Spinal cord (tissue), 10 donors: ENCODE results near the gene FAM227B. TPM values are rescaled to one million over a fixed set of nuclear protein-coding genes. Genes with fewer than 3 reads are reported as not detected.
"Not testable (repeated sequence)": the region's sequence is repeated elsewhere in the genome, so short reads cannot be mapped to it uniquely, and the experiment has no call there.

Experiments
- DNase-seq, 6 donors: peaks; one replicate each; pipeline versions ENCODE4 v3.0.0 to v3.0.0-alpha.2; 2013 to 2015; ENCODE audit warnings: low spot score in 6 of 6, low read depth in 4 of 6
- H3K27ac ChIP-seq: one replicate; pipeline ENCODE4 v1.5.1; 2013; ENCODE audit warnings: low read depth, low read length, control low read depth
- H3K27me3 ChIP-seq: one replicate; pipeline ENCODE4 v1.6.1; 2013; ENCODE audit warnings: low read length; ENCODE audit not compliant: control insufficient read depth, insufficient read depth
- H3K36me3 ChIP-seq: one replicate; pipeline ENCODE4 v1.6.1; 2013; ENCODE audit warnings: low read length; ENCODE audit not compliant: control insufficient read depth, insufficient read depth
- H3K4me1 ChIP-seq: one replicate; pipeline ENCODE4 v1.6.1; 2013; ENCODE audit warnings: low read length; ENCODE audit not compliant: control insufficient read depth, insufficient read depth
- H3K4me3 ChIP-seq: one replicate; pipeline ENCODE4 v1.5.1; 2013; ENCODE audit warnings: low read depth, low read length, control low read depth
- H3K9me3 ChIP-seq: one replicate; pipeline ENCODE4 v1.6.1; 2013; ENCODE audit warnings: low read length; ENCODE audit not compliant: control insufficient read depth, insufficient read depth
- WGBS: methylation state at CpG from one replicate; pipeline ENCODE4 v1.1.5; 2013; ENCODE audit warnings: missing lambda C conversion rate; ENCODE audit not compliant: insufficient coverage; 5-methylcytosine and 5-hydroxymethylcytosine counted together
- polyA plus RNA-seq, 2 donors: library from polyadenylated mRNA; unstranded; fragments of 120-200 nt; gene quantifications; one replicate each; pipeline ENCODE4 v1.2.1, GENCODE V29; 2013; ENCODE audit not compliant: insufficient read length in 2 of 2
- total RNA-seq, 2 donors: library from RNA; depleted of rRNA in 1 of 2; stranded (reverse); fragments of 120-200 nt in 1 of 2; fragments of >200 nt in 1 of 2; gene quantifications; one replicate each; pipeline versions ENCODE4 v1.2.3 to v1.2.4, GENCODE V29; 2013 to 2014
- donor health status: healthy.

The FAM227B gene
- total and polyA plus RNA-seq, 4 donors, result 6.2 to 12.9 (median 8.0) TPM

DNA sequence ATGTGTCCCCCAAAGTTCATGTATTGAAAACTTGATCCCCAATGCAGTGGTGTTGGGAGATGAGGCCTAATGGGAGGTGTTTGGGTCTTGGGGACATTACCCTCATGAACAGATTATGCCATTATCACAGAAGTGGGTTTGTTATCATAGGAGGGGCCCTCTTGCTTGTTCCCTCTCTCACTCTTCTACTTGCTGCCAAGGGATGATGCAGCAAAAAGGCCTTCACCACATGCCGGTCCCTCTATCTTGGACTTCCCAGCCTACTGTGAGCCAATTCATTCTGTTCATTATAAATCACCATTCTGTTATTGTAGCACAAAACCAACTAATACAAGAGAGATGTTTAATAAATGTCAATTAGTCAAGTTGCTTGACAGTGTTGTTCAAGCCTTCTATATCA is 47.2 kb downstream of the FAM227B start:
- Histone ChIP-seq H3K36me3 (no peaks in the 10 kb centered on the region), H3K27me3 (no peaks in the 10 kb centered on the region)
- no CpG with 5 or more reads among the region's 1 CpG for WGBS

DNA sequence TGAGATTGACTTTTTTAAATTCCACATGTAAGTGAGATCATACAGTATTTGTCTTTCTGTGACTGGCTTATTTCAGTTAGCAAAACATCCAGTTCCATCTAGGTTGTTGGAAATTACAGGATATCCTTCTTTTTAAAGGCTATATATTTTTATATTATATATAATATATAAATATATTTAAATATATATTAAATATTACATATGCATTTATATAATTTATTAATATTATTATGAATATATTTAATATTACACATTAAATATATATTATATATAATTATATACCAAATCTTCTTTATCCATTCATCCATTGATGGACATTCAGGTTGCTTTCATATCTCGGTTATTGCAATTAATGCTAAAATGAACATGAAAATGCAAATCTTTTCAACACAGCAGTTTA is 49.9 kb downstream of the FAM227B start:
- DNase-seq, result no peak
- no peaks in the 10 kb centered on the region for H3K36me3 ChIP-seq
- no peak overlapping the region for H3K4me3 ChIP-seq
- no CpG with 5 or more reads among the region's 1 CpG for whole genome bisulfite sequencing
- no peaks in the 10 kb centered on the region for H3K27me3 ChIP-seq
- H3K4me1 ChIP-seq, result no peaks in the 10 kb centered on the region
- H3K9me3 ChIP-seq, result no peaks in the 10 kb centered on the region
- H3K27ac ChIP-seq, result no peak overlapping the region

More for the DNA sequence above, 47.2 kb downstream of the FAM227B start:
- H3K27ac ChIP-seq, result no peak overlapping the region
- H3K9me3 ChIP-seq, result no peaks in the 10 kb centered on the region
- H3K4me1 ChIP-seq, result no peaks in the 10 kb centered on the region
- no peak overlapping the region for H3K4me3 ChIP-seq
- DNase-seq, result no peak

DNA sequence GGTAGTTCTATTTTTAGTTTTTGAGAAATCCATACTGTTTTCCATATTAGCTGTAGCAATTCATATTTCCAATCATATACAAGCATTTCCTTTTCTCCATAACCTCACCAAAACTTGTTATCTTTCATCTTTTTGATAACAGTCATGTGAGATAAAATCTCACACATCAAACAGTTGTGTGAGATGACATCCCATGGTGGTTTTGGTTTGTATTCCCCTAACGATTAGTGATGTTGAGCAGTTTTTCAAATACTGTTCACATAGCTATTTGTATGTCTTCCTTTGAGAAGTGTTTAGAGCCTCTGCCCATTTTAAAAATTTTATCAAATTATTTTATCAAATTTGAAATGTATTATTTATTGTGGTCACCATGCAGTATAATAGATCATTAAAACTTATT is 50.4 kb downstream of the FAM227B start:
- no peak overlapping the region for H3K4me3 ChIP-seq
- H3K36me3 ChIP-seq, result no peaks in the 10 kb centered on the region
- no peaks in the 10 kb centered on the region for H3K27me3 ChIP-seq

DNA sequence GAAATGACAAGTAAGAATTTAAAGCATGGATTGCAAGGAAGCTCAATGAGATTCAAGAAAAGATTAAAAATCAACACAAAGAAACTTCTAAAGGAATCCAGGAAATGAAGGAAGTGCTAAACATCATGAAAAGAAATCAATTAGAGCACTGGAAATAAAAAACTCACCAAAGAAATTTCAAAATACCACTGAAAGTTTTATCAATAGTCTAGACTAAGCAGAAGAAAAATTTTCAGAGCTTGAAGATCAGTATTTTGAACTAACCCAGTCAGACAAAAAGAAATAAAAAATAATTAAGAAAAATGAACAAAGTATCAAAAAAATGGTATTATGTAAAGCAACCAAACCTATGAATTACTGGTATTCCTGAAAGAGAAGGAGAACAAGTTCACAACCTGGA is 60.6 kb downstream of the FAM227B start:
- peaks cover 8% of the 10 kb centered on the region for H3K9me3 ChIP-seq
- DNase-seq, result no peak

More for the DNA sequence above, 50.4 kb downstream of the FAM227B start:
- DNase-seq, result no peak
- Histone ChIP-seq H3K4me1 (no peaks in the 10 kb centered on the region), H3K9me3 (no peaks in the 10 kb centered on the region), H3K27ac (no peak overlapping the region)
- no CpG with 5 or more reads among the region's 1 CpG for WGBS

DNA sequence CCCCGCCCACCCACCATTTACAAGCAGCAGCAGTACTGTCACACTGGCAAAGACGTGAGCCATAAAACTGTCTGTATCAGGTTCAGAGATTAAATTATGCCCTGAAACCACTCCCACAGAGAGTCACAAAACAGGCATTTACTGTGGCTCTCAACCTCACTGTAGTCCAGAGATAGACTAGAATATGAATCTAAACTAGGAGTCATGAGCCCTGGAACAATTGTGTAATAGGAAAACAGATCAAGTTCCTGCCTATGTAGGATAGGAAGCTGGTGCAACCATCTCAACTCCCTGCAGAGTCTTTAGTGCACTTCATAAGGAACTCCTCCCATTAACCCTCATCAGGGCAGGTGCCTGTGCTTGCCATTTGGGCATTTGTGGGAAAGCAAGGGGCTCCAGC is 61.7 kb downstream of the FAM227B start:
- peaks cover 10% of the 10 kb centered on the region for H3K9me3 ChIP-seq

More for the DNA sequence above, 60.6 kb downstream of the FAM227B start:
- no peaks in the 10 kb centered on the region for H3K27me3 ChIP-seq
- H3K36me3 ChIP-seq, result no peaks in the 10 kb centered on the region
- no peaks in the 10 kb centered on the region for H3K4me1 ChIP-seq
- no peak overlapping the region for H3K27ac ChIP-seq
- H3K4me3 ChIP-seq, result no peak overlapping the region

DNA sequence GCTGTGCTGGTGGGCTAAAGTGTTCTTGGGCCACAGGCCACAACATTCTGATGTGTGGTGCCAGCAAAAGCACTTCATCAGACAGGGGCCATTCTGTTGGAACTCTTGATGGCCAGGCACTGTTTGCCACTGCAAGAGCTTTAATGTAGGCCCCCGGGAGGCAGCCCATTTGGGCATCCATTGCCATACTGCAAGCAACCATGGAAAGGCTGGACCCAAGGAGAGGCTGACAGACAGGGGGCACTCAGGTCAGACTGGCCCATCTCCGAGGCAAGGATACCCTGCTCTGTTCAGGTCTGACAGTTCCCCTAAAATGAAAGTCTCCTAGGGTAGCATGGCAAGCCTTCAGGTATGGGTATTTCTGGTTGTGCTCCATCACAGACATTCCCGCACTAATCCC is 64.2 kb downstream of the FAM227B start:
- Histone ChIP-seq H3K36me3 (no peaks in the 10 kb centered on the region), H3K27me3 (no peaks in the 10 kb centered on the region), H3K9me3 (peaks cover 8% of the 10 kb centered on the region), H3K27ac (no peak overlapping the region), H3K4me3 (no peak overlapping the region), H3K4me1 (no peaks in the 10 kb centered on the region)
- DNase-seq, result no peak
- 73% methylated on average over 3 of the region's 3 CpGs for WGBS

More for the DNA sequence above, 61.7 kb downstream of the FAM227B start:
- no peaks in the 10 kb centered on the region for H3K27me3 ChIP-seq
- no peaks in the 10 kb centered on the region for H3K4me1 ChIP-seq
- WGBS, result 86% methylated on average over 1 of the region's 2 CpGs
- DNase-seq, result no peak
- H3K27ac ChIP-seq, result no peak overlapping the region
- H3K4me3 ChIP-seq, result no peak overlapping the region
- H3K36me3 ChIP-seq, result no peaks in the 10 kb centered on the region

DNA sequence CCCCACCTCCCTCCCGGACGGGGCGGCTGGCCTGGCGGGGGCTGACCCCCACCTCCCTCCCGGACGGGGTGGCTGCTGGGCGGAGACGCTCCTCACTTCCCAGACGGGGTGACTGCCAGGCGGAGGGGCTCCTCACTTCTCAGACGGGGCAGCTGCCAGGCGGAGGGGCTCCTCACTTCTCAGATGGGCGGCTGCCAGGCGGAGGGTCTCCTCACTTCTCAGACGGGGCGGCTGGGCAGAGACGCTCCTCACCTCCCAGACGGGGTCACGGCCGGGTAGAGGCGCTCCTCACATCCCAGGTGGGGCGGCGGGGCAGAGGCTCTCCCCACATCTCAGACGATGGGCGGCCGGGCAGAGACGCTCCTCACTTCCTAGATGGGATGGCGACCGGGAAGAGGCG is 70.3 kb downstream of the FAM227B start:
- H3K36me3 ChIP-seq, H3K27me3 ChIP-seq, H3K4me1 ChIP-seq, H3K4me3 ChIP-seq, H3K27ac ChIP-seq, H3K9me3 ChIP-seq, DNase-seq: not testable (repeated sequence)
- WGBS, result 90% methylated on average over 7 of the region's 30 CpGs

DNA sequence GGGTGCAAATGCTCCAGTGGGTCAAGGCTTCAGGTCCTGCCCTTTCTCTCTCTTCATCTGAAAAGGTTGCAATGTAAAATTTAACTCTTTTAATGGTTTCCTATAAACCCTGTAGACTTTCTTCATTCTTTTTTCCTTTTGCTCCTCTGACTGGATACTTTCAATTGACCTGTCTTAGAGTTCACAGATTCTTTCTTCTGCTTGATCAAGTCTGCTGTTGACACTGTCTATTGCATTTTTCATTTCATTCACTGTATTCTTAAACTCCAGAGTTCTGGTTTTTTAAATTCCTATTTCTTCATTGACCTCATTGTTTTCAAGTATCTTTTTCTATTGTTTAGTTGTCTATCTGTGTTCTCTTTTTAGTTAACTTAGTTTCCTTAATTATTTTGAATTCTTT is 82.1 kb downstream of the FAM227B start:
- no peak overlapping the region for H3K4me3 ChIP-seq

DNA sequence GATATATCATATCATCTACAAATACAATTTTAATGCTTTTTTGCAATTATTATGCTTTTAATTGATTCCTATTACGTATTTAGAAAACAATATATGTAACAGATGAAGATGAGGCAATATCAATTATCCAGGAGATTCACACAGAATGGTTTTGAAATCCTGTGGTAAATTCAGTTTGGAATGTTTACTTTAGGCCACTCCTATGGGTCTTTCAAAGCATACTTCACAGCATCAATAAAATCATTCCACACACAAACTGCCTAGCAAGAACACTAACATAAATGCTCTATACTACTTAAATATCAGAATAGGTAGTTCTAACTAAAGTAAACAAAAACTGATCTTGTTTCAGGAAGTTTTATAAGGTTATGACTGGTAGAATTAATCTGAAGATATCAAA is 90.5 kb downstream of the FAM227B start:
- no CpG with 5 or more reads among the region's 1 CpG for WGBS
- Histone ChIP-seq H3K27me3 (no peaks in the 10 kb centered on the region), H3K4me1 (no peaks in the 10 kb centered on the region), H3K36me3 (no peaks in the 10 kb centered on the region), H3K27ac (no peak overlapping the region), H3K9me3 (no peaks in the 10 kb centered on the region), H3K4me3 (no peak overlapping the region)
- DNase-seq, result no peak

More for the DNA sequence above, 82.1 kb downstream of the FAM227B start:
- no peak for DNase-seq
- H3K9me3 ChIP-seq, result peaks cover 2% of the 10 kb centered on the region
- H3K4me1 ChIP-seq, result no peaks in the 10 kb centered on the region
- no peaks in the 10 kb centered on the region for H3K36me3 ChIP-seq
- H3K27me3 ChIP-seq, result no peaks in the 10 kb centered on the region
- no peak overlapping the region for H3K27ac ChIP-seq

DNA sequence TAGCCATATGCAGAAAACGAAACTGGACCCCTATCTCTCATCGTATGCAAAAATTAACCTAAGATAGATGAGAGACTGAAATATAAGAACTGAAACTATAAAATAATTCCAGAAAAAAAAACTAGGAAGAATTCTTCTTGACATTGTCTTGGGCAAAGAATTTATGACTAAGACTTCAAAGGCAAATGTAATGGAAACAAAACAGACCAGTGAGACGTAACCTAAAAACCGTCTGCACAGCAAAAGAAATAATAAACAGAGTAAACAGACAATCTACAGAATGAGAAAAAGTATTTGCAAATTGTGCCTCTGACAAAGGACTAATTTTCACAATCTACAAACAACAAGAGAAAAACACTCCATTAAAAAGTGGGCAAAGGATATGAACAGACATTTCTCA is 92.3 kb downstream of the FAM227B start:
- no CpG with 5 or more reads among the region's 4 CpGs for WGBS
- H3K4me1 ChIP-seq, result no peaks in the 10 kb centered on the region
- H3K27ac ChIP-seq, result no peak overlapping the region
- H3K36me3 ChIP-seq, result no peaks in the 10 kb centered on the region
- H3K9me3 ChIP-seq, result no peaks in the 10 kb centered on the region
- no peaks in the 10 kb centered on the region for H3K27me3 ChIP-seq
- H3K4me3 ChIP-seq, result no peak overlapping the region
- no peak for DNase-seq
